ENCODE data around the gene RXRG. TPM values are rescaled to one million over a fixed set of nuclear protein-coding genes. Genes with fewer than 3 reads are reported as not detected.

The RXRG gene
- total RNA-seq, 1 experiment from 2014 or later = not detected

DNA sequence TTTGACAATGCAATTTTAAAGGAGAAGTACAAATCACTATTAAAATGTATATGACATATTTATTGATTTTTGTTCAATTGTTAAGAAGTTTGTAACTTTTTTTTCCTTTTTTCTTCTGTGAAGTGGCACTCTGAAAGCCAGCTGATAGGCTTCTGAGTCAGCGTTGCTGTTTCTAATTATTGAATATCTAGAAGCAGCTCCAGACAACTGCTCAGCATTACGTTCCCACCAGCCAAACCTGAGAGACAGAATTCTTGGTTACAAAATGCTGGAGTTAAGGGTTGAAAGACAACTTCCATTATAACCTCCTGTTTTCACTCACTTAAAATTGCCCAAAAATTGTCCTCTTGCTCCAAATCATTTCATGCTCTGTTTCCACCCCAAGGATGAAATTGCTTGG lies 57.0 kb downstream of the RXRG start:
- no peak overlapping the region for H2BK12ac ChIP-seq (ENCODE audit: insufficient read length, low read depth, low read length)
- no peaks in the 10 kb centered on the region for H3K4me1 ChIP-seq (ENCODE audit: insufficient read depth, low read length)
- no peak overlapping the region for H4K91ac ChIP-seq (ENCODE audit: insufficient read length, low read depth, low read length)
- WGBS (ENCODE audit: extremely low coverage, insufficient read length, low lambda C conversion rate) = no CpG with 5 or more reads among the region's 2 CpGs
- DNase-seq = no peak
- no peak overlapping the region for H2AK5ac ChIP-seq (ENCODE audit: insufficient read length, low read length)
- no peak overlapping the region for H4K5ac ChIP-seq (ENCODE audit: insufficient read length, low read depth, low read length)
- no peaks in the 10 kb centered on the region for H4K20me1 ChIP-seq (ENCODE audit: control insufficient read depth, insufficient read depth, insufficient read length)
- no peaks in the 10 kb centered on the region for H3K9me3 Mint-ChIP-seq
- H3K27me3 Mint-ChIP-seq (ENCODE audit: low read depth) = peaks cover 61% of the 10 kb centered on the region
- no peaks in the 10 kb centered on the region for H3K36me3 Mint-ChIP-seq (ENCODE audit: insufficient read depth in 1 of 3, low read depth in 3 of 3)
- H3K79me2 ChIP-seq (ENCODE audit: insufficient read depth, low read length) = no peaks in the 10 kb centered on the region
- H2AFZ ChIP-seq (ENCODE audit: low read length) = no peak overlapping the region
- no peaks in the 10 kb centered on the region for H3K23me2 ChIP-seq (ENCODE audit: insufficient read length, low read depth, low read length, poor library complexity, severe bottlenecking)
- TF ChIP-seq CTCF (conservative IDR thresholded peaks at IDR 0.05) = no peak
- no peak overlapping the region for H3K9ac ChIP-seq (ENCODE audit: extremely low read depth, insufficient read length, low read length)
- H3K4me3 Mint-ChIP-seq = no peak overlapping the region
- no peak overlapping the region for H3K56ac ChIP-seq (ENCODE audit: insufficient read length, low read depth, low read length)
- H3K14ac ChIP-seq (ENCODE audit: insufficient read depth, low read length) = no peak overlapping the region
- H3K23ac ChIP-seq (ENCODE audit: insufficient read length, low read depth, low read length) = no peak overlapping the region
- H3K27me3 ChIP-seq (ENCODE audit: insufficient read depth, low read length) = no peaks in the 10 kb centered on the region
- no peaks in the 10 kb centered on the region for H3K9me3 ChIP-seq (ENCODE audit: control insufficient read depth, low read depth, low read length)
- no peak overlapping the region for H3K18ac ChIP-seq (ENCODE audit: insufficient read length, low read depth, low read length)
- no peak overlapping the region for H3K4me2 ChIP-seq (ENCODE audit: insufficient read depth, insufficient read length, low read length)
- no peak overlapping the region for H3K4ac ChIP-seq (ENCODE audit: low read depth, low read length)
- H2BK15ac ChIP-seq (ENCODE audit: low read depth, low read length) = no peak overlapping the region
- H2BK120ac ChIP-seq (ENCODE audit: low read depth, low read length, poor library complexity, severe bottlenecking) = no peak overlapping the region
- H2BK5ac ChIP-seq (ENCODE audit: insufficient read length, low read length) = no peak overlapping the region
- no peak overlapping the region for H3K27ac Mint-ChIP-seq
- H3T11ph ChIP-seq (ENCODE audit: low read length) = no peak overlapping the region
- peaks cover 3 to 8% of the 10 kb centered on the region in 2 experiments for H3K4me1 Mint-ChIP-seq
- H3K79me1 ChIP-seq (ENCODE audit: insufficient read depth, low read depth, low read length, poor library complexity, severe bottlenecking) = no peaks in the 10 kb centered on the region
- no peak overlapping the region for H4K8ac ChIP-seq (replicated peaks; ENCODE audit: insufficient read length, low read depth, low read length)
- H2BK20ac ChIP-seq (ENCODE audit: low read depth, low read length, poor library complexity, severe bottlenecking) = no peak overlapping the region
- H3K27ac ChIP-seq (ENCODE audit: insufficient read length, low read depth, low read length) = no peak overlapping the region

Measured in H9 (cell line).